Measurements from ENCODE around the gene EFL1.

DNA sequence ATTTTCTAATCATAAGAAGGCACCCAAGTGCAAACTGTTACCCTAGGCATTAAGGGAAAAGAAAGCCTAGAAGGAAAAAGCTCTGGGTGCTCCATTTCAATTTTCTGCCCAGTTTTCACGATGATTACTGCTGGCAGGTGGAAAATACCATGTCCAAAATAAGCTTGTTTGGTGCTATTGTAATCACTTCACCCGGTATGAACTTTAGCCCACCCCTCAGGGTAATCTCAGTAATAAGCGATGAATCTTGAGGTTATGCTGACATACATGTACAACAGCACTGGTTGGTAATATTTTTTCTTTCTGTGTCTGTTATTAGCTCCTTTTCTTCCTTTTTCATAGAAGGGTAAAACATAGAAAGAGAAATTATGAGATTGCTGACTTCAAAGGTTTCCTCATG, 128.1 kb downstream of the EFL1 start:
- TF ChIP-seq, protein P1, sequence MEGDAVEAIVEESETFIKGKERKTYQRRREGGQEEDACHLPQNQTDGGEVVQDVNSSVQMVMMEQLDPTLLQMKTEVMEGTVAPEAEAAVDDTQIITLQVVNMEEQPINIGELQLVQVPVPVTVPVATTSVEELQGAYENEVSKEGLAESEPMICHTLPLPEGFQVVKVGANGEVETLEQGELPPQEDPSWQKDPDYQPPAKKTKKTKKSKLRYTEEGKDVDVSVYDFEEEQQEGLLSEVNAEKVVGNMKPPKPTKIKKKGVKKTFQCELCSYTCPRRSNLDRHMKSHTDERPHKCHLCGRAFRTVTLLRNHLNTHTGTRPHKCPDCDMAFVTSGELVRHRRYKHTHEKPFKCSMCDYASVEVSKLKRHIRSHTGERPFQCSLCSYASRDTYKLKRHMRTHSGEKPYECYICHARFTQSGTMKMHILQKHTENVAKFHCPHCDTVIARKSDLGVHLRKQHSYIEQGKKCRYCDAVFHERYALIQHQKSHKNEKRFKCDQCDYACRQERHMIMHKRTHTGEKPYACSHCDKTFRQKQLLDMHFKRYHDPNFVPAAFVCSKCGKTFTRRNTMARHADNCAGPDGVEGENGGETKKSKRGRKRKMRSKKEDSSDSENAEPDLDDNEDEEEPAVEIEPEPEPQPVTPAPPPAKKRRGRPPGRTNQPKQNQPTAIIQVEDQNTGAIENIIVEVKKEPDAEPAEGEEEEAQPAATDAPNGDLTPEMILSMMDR (IDR thresholded peaks at IDR 0.05; ENCODE audit: extremely low read depth in 1 of 2, insufficient read depth in 1 of 2, low read depth in 1 of 2, low read length in 2 of 2): no peak
- no peak for TF ChIP-seq POLR2A (IDR thresholded peaks at IDR 0.05; ENCODE audit: low read depth, low read length)
- no peak for TF ChIP-seq POLR2AphosphoS5 (IDR thresholded peaks at IDR 0.05; ENCODE audit: insufficient read depth, low read depth, low read length)
- TF ChIP-seq EZH2 (IDR thresholded peaks at IDR 0.05; ENCODE audit: borderline replicate concordance, low read depth, low read length, severe bottlenecking): no peak

Measured in endothelial cell of umbilical vein (primary cell).